NCI-H82 treated with DMSO at 0.1 percent for 48 hours (cell line): Measurements from ENCODE around the gene SLFN12.
"Not testable (repeated sequence)": the region's sequence is repeated elsewhere in the genome, so short reads cannot be mapped to it uniquely, and the experiment has no call there.

ENCODE experiments used
- DNase-seq: peaks from one replicate; lab custom pipeline; 2025; ENCODE audit not compliant: unreplicated experiment; lab: John Stamatoyannopoulos, UW

The SLFN12 gene

GRCh38 chr17:35432176-35433074, at the start of gene SLFN12:
Gene SLFN12 (minus strand): TSS chr17:35432500. CDS start chr17:35423028, 9,472 bp downstream.
- no peak for DNase-seq

- no peak for DNase-seq
Measured at GRCh38 chr17:35479271-35479670, 47.0 kb upstream of the SLFN12 start.

- DNase-seq = no peak
Measured at GRCh38 chr17:35477248-35477647, 44.9 kb upstream of the SLFN12 start.

- no peak for DNase-seq
Measured at GRCh38 chr17:35476283-35476820, 44.1 kb upstream of the SLFN12 start.

- no peak for DNase-seq
Measured at GRCh38 chr17:35468475-35468874, 36.2 kb upstream of the SLFN12 start.

GRCh38 chr17:35467824-35468223, 35.5 kb upstream of the SLFN12 start:
- no peak for DNase-seq

- DNase-seq = no peak
Measured at GRCh38 chr17:35460354-35460851, 28.1 kb upstream of the SLFN12 start.

GRCh38 chr17:35454035-35454434, 21.7 kb upstream of the SLFN12 start:
- DNase-seq = not testable (repeated sequence)

GRCh38 chr17:35453171-35453570, 20.9 kb upstream of the SLFN12 start:
- DNase-seq = no peak

GRCh38 chr17:35449371-35449931, 17.2 kb upstream of the SLFN12 start:
- DNase-seq = no peak

GRCh38 chr17:35448899-35449227, 16.6 kb upstream of the SLFN12 start:
- DNase-seq = no peak

GRCh38 chr17:35448214-35448898, 16.1 kb upstream of the SLFN12 start, which contains the start of gene SLFN13:
Gene SLFN13 (minus strand): TSS chr17:35448766. CDS start chr17:35445680, 3,086 bp downstream.
- DNase-seq = no peak

GRCh38 chr17:35447499-35447898, 15.2 kb upstream of the SLFN12 start:
- no peak for DNase-seq

GRCh38 chr17:35438433-35438832, 6.1 kb upstream of the SLFN12 start:
- no peak for DNase-seq

GRCh38 chr17:35433075-35433894, 985 bp upstream of the SLFN12 start:
- no peak for DNase-seq

GRCh38 chr17:35429702-35430101, 2.6 kb downstream of the SLFN12 start:
- DNase-seq = no peak

- DNase-seq = no peak
Measured at GRCh38 chr17:35428229-35428628, 4.1 kb downstream of the SLFN12 start.

GRCh38 chr17:35423761-35424160, 8.5 kb downstream of the SLFN12 start:
- no peak for DNase-seq

- DNase-seq = not testable (repeated sequence)
Measured at GRCh38 chr17:35421069-35421468, 11.2 kb downstream of the SLFN12 start.

GRCh38 chr17:35416659-35417058, 15.6 kb downstream of the SLFN12 start:
- no peak for DNase-seq

GRCh38 chr17:35414707-35415106, 17.6 kb downstream of the SLFN12 start:
- DNase-seq = not testable (repeated sequence)
